Frontal cortex (tissue), 4 donors: Measurements from ENCODE around the gene ESPN. TPM values are rescaled to one million over a fixed set of nuclear protein-coding genes. Genes with fewer than 3 reads are reported as not detected.

Source experiments
- DNase-seq, 2 donors: peaks; one replicate each; pipeline ENCODE4 v3.0.0; 2012; ENCODE audit warnings: low spot score in 2 of 2
- FAIRE-seq: peaks from 2 replicates; lab custom pipeline; 2012; peaks lifted over from hg19 to GRCh38; lab: Jason Lieb, UNC
- small RNA-seq: library from RNA; depleted of rRNA; stranded (forward); fragments of <200 nt; gene quantifications from one replicate; pipeline ENCODE3, GENCODE V24; 2014
- total RNA-seq: library from RNA; depleted of rRNA; stranded (reverse); fragments of >200 nt; gene quantifications from one replicate; pipeline ENCODE4 v1.2.3, GENCODE V29; 2014
- donor health status: control.
- donor health status: control.
- donor health status: control.

Gene ESPN
- total RNA-seq, 1 donor from 2014 or later: not detected

DNA sequence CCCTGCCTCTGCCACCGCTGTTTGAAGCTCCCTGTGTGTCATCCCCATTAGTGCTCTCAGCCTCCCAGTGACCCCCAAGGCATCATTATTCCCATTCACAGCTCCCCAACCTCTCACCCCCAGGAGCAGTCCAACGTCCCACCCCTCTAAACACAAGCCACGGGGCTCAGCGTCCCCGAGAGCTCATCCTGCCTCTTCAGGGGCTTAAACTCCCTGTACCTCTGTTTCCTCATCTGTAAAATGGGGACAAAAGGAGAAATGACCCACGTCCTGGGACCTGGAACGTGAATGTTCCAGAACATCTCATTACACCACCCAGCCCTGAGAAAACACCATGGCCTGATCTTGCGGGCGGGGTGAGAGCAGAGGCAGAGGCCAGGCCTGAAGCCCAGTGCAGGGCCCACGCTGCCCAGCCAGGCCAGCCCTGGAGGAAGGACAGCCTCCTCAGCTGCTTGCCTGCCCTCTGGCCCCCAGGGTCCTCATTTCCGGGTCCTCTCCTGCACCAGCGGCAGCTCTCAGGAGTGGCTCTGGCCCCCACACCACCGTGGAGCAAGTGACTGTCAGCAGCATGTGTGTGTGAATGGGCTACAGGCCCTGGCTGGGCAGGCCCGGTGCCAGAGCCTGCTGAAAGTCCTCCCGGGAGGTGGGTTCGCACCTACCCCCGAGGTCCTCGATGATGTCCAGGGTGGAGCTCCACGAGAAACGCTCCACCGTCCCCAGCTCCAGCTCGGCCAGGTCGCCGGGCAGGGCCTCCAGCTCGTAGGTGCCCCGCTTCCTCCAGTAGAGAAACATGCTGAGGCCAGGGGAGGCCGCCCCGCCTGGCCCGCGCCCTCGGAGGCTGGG, 81.0 kb downstream of the ESPN start:
- DNase-seq: no peak
- no peak for FAIRE-seq

DNA sequence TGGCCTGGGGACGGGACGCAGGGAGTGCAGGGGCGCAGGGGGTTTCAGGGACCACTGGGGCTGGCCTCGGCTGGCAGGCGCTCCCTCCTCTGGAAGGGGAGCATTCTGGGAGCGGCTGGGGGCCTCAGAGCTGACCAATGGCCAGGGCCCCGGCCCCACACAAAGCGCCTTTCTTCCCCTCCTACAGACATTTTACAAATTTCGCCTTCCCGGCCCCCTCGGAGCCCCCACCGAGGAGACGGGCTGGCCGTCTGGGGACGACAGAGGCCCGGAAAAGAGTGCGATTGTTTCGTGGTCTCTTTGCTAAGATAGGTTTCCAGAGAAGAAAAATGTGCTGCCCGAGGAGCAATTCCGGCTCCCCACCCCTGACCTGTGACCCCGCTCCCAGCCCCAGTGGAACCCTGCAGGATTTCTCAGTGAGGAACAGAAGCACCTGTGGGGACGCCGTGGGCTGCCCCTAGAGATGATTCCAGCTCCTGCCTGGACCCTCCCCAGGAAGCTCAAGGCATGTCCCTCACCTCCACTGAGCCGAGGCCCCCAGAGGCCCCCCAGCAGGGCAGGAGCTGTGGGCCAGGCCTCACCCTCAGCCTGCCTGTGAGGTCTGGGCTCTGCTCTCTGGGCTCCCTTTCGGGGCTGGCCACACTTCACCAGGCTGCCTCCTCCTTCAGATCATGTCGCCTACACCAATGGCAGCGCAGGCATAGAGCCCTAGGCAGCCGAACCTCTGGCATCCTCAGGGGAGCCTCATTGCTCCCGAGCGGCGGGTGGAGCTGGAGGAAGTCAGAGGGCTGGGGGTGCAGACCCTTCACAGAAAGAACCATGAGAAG, 81.8 kb downstream of the ESPN start:
- no peak for FAIRE-seq

DNA sequence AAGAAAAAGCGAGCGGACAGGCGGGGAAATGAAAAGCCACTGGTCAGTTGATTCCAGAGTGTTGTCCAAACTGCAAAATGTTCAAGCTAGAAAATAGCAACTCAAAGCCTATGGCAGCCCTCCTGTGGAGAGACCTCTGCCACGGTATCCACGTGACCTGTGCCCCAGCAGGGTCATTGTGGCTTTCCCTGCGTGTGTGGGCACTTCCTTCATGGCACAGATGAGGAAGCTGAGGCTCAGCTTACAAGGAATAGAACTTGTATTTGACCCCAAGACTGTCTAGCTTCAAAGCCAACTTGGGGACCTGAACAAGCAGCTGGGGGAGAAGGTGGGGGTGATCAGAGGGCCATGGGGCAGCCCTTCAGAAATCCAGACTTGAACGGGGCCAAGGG, 82.5 kb downstream of the ESPN start:
- FAIRE-seq (no peak), DNase-seq (peak in 1 of 2 donors; percentile 22)

More for the DNA sequence above, 81.8 kb downstream of the ESPN start:
- DNase-seq: peak in 1 of 2 donors; percentile 17

DNA sequence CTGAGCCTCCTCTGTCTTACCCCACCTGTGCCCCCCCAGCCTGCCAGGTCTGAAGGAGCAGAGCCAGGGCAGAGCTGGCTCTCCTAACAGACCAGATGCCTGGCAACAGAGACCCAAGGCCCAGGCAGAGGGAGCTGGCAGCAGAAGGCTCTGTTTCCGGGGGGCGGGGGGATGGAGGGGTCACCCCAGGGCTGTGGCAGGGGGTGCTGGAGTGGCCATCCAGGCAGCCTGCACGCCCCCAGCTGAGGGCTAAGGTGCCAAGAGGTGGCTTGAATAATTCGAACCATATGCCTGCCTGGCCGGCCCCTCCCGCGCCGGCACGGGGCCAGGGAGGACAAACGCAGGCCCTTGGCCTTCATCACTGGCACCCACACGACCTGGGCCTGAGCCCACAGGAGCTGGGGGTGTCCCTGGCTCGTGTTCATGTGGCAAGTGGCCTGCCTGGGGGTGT, 82.9 kb downstream of the ESPN start:
- FAIRE-seq: no peak

DNA sequence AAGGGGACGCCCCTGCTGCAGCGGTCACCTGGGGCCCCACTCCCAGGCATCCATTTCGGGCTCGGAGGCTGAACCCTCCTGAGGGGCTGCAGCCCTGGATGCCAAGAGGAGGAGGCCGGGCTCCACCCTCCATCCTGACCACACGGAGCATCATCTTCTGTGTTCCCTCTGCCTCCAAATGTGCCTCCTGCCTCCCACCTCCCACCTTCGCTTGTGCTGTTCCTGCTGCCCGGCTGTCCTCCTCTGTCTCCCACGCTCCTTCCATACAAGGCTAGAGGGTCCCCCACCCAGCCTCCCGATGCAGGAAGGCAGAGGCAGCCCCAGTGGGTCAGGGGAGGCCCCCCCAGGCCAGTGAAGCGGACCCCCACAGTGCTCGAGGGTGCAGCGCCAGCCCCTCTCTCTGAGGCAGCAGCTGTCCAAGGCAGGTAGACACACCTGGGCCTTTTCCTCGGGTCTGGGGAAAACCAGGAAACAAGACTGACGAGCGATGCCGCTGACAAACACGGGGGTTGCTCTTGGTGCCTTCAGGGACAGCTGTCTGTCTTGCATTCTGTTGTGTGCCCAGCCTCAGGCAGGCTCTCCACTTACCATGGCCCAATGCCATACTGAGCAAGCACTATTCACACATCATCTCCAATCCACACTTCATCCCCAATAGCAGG, 83.7 kb downstream of the ESPN start:
- FAIRE-seq (no peak), DNase-seq (no peak)

More for the DNA sequence above, 82.9 kb downstream of the ESPN start:
- DNase-seq: peak in 1 of 2 donors; percentile 29

DNA sequence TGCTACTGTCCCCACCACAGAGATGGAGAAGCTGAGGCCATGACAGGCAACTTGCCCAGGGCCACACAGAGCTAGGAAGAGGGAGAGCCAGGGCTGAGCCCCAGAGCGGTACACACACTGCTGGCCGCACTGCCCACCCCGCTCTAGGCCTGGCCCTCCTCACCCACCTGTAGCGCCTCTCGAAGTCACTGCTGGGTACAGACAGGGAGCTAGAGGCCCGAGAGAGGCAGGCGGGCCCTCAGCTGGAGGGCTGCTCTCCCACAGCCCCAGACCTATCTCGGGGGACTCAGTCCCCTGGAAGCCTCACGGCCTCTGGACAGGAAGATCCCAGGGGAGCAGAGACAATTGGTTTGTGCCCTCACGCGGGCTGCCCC, 84.2 kb downstream of the ESPN start:
- DNase-seq (no peak), FAIRE-seq (no peak)

DNA sequence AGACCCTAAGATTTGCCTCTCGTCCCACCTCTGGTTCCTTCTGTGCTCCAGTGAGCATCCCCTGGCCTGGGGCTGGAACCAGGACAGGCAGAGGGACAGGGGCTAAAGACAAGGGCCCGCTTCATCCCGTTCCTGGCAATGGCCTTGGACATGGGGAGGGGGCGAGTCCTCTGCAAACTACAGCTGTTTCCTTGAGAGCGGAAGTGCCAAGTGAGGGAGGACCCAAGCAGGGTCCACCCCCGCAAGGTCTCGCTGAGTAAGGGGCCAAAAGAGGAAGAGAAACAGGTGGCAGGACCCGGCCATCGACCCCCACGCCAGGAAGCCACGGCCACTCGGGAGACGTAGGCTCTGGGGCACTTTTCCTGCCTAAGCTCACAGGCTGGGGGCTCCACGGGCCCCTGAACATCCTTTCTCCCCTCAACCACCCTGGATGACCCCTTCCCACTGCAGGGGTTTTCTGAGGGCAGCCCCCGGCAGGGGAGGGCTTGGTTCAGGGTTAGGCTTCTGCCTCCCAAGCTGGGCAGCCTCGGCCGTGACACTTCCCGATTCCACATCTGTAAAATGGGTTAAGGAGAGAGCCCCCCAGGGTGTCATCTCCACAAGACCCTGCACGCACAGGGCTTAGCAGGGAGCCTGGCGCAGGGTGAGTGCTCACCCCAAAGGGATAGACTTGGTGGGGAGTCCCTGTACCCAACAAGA, 84.8 kb downstream of the ESPN start:
- DNase-seq (no peak), FAIRE-seq (no peak)

DNA sequence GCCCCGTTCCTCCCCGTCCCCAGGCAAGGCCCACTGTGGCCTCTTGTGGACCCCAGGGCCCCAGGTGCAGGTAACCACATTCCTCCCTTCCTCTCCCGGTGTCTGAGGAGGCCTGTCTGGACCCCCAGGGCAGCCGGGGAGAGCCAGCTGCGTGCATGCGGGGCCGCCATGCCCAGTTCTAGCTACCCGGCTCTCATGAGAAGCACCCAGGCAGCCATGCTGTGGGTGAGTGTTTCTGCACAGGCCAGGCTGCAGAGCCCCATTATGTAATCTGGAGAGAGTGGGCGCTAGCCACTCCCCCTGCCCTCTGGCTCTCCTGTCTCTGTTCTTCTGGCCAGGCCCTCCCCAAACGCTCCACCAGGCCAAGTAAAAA, 85.3 kb downstream of the ESPN start:
- DNase-seq (peak in 1 of 2 donors; percentile 31), FAIRE-seq (no peak)

DNA sequence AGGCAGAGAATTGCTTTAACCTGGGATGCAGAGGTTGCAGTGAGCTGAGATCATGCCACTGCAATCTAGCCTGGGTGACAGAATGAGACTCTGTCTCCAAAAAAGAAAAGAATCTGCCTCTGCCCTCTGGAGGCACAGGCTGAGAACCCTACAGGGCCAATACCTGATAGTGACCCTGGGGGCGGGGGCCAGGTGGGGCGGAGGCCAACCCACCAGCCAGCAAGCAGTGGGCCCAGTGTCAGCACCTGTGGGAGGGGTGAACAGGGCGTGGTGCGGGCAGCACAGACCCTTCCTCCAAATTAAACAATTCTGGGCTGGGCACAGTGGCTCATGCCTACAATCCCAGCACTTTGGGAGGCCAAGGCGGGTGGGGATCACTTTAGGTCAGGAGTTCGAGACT, 85.9 kb downstream of the ESPN start:
- no peak for DNase-seq
- FAIRE-seq: no peak

Small RNA genes within 50 kb of the gene (small RNA-seq; reads per million reads assigned to genes)
- gene MIR4252: not detected

Other genes with a start within 250 kb of the ESPN start
- gene CHD5, start 244.5 kb upstream of the ESPN start, total RNA-seq: 31.4 TPM
- 393 TPM for gene RPL22, start 225.2 kb upstream of the ESPN start, total RNA-seq
- 4.5 TPM for gene RNF207, start 218.7 kb upstream of the ESPN start, total RNA-seq
- 21.6 TPM for gene ICMT, start 188.8 kb upstream of the ESPN start, total RNA-seq
- gene HES3, start 180.6 kb upstream of the ESPN start, total RNA-seq: not detected
- 22.0 TPM for gene GPR153, start 163.7 kb upstream of the ESPN start, total RNA-seq
- 40.8 TPM for gene ACOT7, start 31.0 kb upstream of the ESPN start, total RNA-seq
- gene HES2, start 4.9 kb upstream of the ESPN start, total RNA-seq: not detected
- 9.0 TPM for gene TNFRSF25, start 41.4 kb downstream of the ESPN start, total RNA-seq
- 24.9 TPM for gene PLEKHG5, start 66.9 kb downstream of the ESPN start, total RNA-seq
- gene NOL9, start 129.7 kb downstream of the ESPN start, total RNA-seq: 35.9 TPM
- not detected for gene TAS1R1, start 130.5 kb downstream of the ESPN start, total RNA-seq
- 11.4 TPM for gene ZBTB48, start 155.2 kb downstream of the ESPN start, total RNA-seq
- gene KLHL21, start 178.1 kb downstream of the ESPN start, total RNA-seq: 8.2 TPM
- 14.3 TPM for gene PHF13, start 189.0 kb downstream of the ESPN start, total RNA-seq
- gene THAP3, start 200.1 kb downstream of the ESPN start, total RNA-seq: 22.8 TPM